ENCODE results near the gene HSPBP1. TPM values are rescaled to one million over a fixed set of nuclear protein-coding genes. Genes with fewer than 3 reads are reported as not detected.

Gene HSPBP1
- total and polyA plus RNA-seq, 2 of the 13 experiments (the other 11 are each of a cell fraction or from before 2014, with no cell fraction given): 22.3 to 33.7 TPM

DNA sequence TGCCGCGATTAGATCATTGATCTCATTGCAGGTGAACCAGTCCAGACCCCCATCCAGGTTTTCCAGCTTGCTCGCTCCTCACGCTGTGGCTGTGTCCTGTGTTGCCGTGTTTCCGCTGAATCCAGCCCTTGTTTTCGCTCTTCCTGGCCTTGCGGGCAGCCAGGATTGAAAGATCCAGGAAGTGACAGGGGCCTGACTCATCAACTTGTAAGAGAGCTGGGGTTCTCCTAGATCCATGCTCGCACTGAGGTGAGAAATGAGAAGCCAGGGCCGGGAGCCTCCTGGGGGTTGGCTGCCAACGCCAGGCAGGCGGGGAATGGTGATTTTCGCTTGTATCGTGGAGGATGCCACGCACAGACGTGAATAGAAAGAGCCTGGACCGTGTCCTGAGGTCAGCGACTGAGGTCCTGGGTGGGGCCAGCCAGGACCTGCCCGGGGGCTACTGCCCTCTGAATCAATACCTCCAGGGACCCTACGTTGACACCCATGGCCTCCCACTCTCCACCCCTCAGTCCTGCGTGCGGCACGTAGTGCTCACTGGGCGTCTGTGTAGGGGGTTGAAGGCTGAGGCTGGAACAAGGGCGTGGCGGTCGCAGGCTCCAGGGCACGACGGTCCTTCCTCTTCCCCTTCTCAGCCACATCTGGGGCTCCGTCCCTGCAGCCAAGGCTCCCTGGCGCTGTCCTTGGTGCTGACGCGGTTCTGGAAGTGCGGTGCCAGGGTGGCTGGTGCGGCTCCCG lies 63.3 kb downstream of the HSPBP1 start (continued):
- TF ChIP-seq, protein P1, sequence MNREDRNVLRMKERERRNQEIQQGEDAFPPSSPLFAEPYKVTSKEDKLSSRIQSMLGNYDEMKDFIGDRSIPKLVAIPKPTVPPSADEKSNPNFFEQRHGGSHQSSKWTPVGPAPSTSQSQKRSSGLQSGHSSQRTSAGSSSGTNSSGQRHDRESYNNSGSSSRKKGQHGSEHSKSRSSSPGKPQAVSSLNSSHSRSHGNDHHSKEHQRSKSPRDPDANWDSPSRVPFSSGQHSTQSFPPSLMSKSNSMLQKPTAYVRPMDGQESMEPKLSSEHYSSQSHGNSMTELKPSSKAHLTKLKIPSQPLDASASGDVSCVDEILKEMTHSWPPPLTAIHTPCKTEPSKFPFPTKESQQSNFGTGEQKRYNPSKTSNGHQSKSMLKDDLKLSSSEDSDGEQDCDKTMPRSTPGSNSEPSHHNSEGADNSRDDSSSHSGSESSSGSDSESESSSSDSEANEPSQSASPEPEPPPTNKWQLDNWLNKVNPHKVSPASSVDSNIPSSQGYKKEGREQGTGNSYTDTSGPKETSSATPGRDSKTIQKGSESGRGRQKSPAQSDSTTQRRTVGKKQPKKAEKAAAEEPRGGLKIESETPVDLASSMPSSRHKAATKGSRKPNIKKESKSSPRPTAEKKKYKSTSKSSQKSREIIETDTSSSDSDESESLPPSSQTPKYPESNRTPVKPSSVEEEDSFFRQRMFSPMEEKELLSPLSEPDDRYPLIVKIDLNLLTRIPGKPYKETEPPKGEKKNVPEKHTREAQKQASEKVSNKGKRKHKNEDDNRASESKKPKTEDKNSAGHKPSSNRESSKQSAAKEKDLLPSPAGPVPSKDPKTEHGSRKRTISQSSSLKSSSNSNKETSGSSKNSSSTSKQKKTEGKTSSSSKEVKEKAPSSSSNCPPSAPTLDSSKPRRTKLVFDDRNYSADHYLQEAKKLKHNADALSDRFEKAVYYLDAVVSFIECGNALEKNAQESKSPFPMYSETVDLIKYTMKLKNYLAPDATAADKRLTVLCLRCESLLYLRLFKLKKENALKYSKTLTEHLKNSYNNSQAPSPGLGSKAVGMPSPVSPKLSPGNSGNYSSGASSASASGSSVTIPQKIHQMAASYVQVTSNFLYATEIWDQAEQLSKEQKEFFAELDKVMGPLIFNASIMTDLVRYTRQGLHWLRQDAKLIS (CRISPR knock-in tag; IDR thresholded peaks at IDR 0.05): no peak; the same call in 1 of the 2 replicates
- TF ChIP-seq FOSL2 (CRISPR knock-in tag; IDR thresholded peaks at IDR 0.05) (peak; percentile 98), SIN3A (IDR thresholded peaks at IDR 0.05; ENCODE audit: borderline replicate concordance, low read depth, low read length) (peak; percentile 98), CSRNP1 (CRISPR knock-in tag; IDR thresholded peaks at IDR 0.05) (peak; percentile 91), ZSCAN21 (CRISPR knock-in tag; IDR thresholded peaks at IDR 0.05; ENCODE audit: borderline replicate concordance) (peak; percentile 93), ZNF124 (CRISPR knock-in tag; IDR thresholded peaks at IDR 0.05) (peak; percentile 77), ZNF781 (CRISPR knock-in tag; IDR thresholded peaks at IDR 0.05; ENCODE audit: borderline replicate concordance, not compliant biosample characterization) (peak; percentile 85), RFX5 (IDR thresholded peaks at IDR 0.05; ENCODE audit: low read depth, low read length) (peak; percentile 64), MTERF4 (CRISPR knock-in tag; IDR thresholded peaks at IDR 0.05) (peak; percentile 98), CERS6 (CRISPR knock-in tag; IDR thresholded peaks at IDR 0.05) (no peak), MTA1 (CRISPR knock-in tag; IDR thresholded peaks at IDR 0.05; ENCODE audit: borderline replicate concordance) (peak; percentile 18; the same call in 1 of the 2 replicates), HDAC2 (CRISPR knock-in tag; IDR thresholded peaks at IDR 0.05) (peak; percentile 92), MAFG (CRISPR knock-in tag; IDR thresholded peaks at IDR 0.05) (peak; percentile 82), NR2F6 (IDR thresholded peaks at IDR 0.05) (0 out of 2 replicates have a peak, but pooled peaks have one; percentile 42), NR2F6 (CRISPR knock-in tag; IDR thresholded peaks at IDR 0.05) (peak; percentile 61), NFYC (CRISPR knock-in tag; IDR thresholded peaks at IDR 0.05) (peak; percentile 56; the same call in 1 of the 2 replicates), ZNF569 (CRISPR knock-in tag; IDR thresholded peaks at IDR 0.05; ENCODE audit: borderline replicate concordance) (no peak), ZNF552 (CRISPR knock-in tag; IDR thresholded peaks at IDR 0.05; ENCODE audit: borderline replicate concordance) (peak; percentile 85; the same call in 1 of the 2 replicates), UBTF (CRISPR knock-in tag; IDR thresholded peaks at IDR 0.05) (peak; percentile 83), MTF2 (CRISPR knock-in tag; IDR thresholded peaks at IDR 0.05; ENCODE audit: borderline replicate concordance) (peak; percentile 94)

All from HepG2 (cell line).